Measurements from ENCODE around the gene TFF3.

The TFF3 gene

GRCh38 chr21:42300045-42300583 is 15.1 kb downstream of the TFF3 start:
- DNase-seq (ENCODE audit: low read depth, low spot score): no peak
- no peak for TF ChIP-seq CTCF (IDR thresholded peaks at IDR 0.05; ENCODE audit: insufficient read depth, low read length, missing control alignments)
- CTCF ChIA-PET: no interaction called here
- no peak overlapping the region for H3K4me3 ChIP-seq (ENCODE audit: low read depth, low read length)
- POLR2A ChIA-PET: no interaction called here

- DNase-seq (ENCODE audit: low read depth, low spot score): no peak
- H3K4me3 ChIP-seq (ENCODE audit: low read depth, low read length): no peak overlapping the region
- no peak for TF ChIP-seq CTCF (IDR thresholded peaks at IDR 0.05; ENCODE audit: insufficient read depth, low read length, missing control alignments)
- POLR2A ChIA-PET: no interaction called here
- CTCF ChIA-PET: no interaction called here
Measured at GRCh38 chr21:42299324-42300044, 15.7 kb downstream of the TFF3 start.

GRCh38 chr21:42298657-42299056 is 16.6 kb downstream of the TFF3 start:
- ChIA-PET POLR2A (no interaction called here), CTCF (no interaction called here)
- H3K4me3 ChIP-seq (ENCODE audit: low read depth, low read length): no peak overlapping the region
- no peak for DNase-seq (ENCODE audit: low read depth, low spot score)
- no peak for TF ChIP-seq CTCF (IDR thresholded peaks at IDR 0.05; ENCODE audit: insufficient read depth, low read length, missing control alignments)

- ChIA-PET CTCF (no interaction called here), POLR2A (no interaction called here)
- no peak for TF ChIP-seq CTCF (IDR thresholded peaks at IDR 0.05; ENCODE audit: insufficient read depth, low read length, missing control alignments)
- DNase-seq (ENCODE audit: low read depth, low spot score): no peak
- no peak overlapping the region for H3K4me3 ChIP-seq (ENCODE audit: low read depth, low read length)
Measured at GRCh38 chr21:42298237-42298636, 17.0 kb downstream of the TFF3 start.

GRCh38 chr21:42297377-42297776 is 17.8 kb downstream of the TFF3 start:
- TF ChIP-seq CTCF (IDR thresholded peaks at IDR 0.05; ENCODE audit: insufficient read depth, low read length, missing control alignments): no peak
- CTCF ChIA-PET: no interaction called here
- no peak overlapping the region for H3K4me3 ChIP-seq (ENCODE audit: low read depth, low read length)
- POLR2A ChIA-PET: no interaction called here
- DNase-seq (ENCODE audit: low read depth, low spot score): no peak

- ChIA-PET POLR2A (no interaction called here), CTCF (no interaction called here)
- DNase-seq (ENCODE audit: low read depth, low spot score): no peak
Measured at GRCh38 chr21:42296501-42296900, 18.7 kb downstream of the TFF3 start.

More at GRCh38 chr21:42296501-42296900, 18.7 kb downstream of the TFF3 start:
- no peak overlapping the region for H3K4me3 ChIP-seq (ENCODE audit: low read depth, low read length)
- TF ChIP-seq CTCF (IDR thresholded peaks at IDR 0.05; ENCODE audit: insufficient read depth, low read length, missing control alignments): no peak
